Loucy (cell line): Measurements from ENCODE around the gene LAMA5.

Source experiments
- H2AFZ ChIP-seq: fragments of 200-600 bp; sonication (generic); 2 replicates; pipeline ENCODE4 v1.6.0; 2016; ENCODE audit warnings: antibody characterized with exemption, mild to moderate bottlenecking, low read length, moderate library complexity
- H3F3A ChIP-seq: fragments of 200-600 bp; 2 replicates; pipeline ENCODE4 v1.6.0; 2016; ENCODE audit warnings: antibody characterized with exemption, low read depth, mild to moderate bottlenecking
- H3K27me3 ChIP-seq: fragments of 200-600 bp; sonication (generic); 2 replicates; pipeline ENCODE4 v1.6.1; 2014; ENCODE audit warnings: low read length, mild to moderate bottlenecking; ENCODE audit not compliant: insufficient read depth, poor library complexity, severe bottlenecking
- H3K36me3 ChIP-seq: fragments of 200-600 bp; sonication (generic); 2 replicates; pipeline ENCODE4 v1.6.1; 2016; ENCODE audit warnings: low read length; ENCODE audit not compliant: insufficient read depth
- H3K4me1 ChIP-seq: fragments of 200-600 bp; sonication (generic); 2 replicates; pipeline ENCODE4 v1.5.1; 2014; ENCODE audit warnings: low read length, mild to moderate bottlenecking; ENCODE audit not compliant: insufficient read depth, poor library complexity, severe bottlenecking
- H3K4me2 ChIP-seq: fragments of 200-600 bp; sonication (generic); 2 replicates; pipeline ENCODE4 v1.6.0; 2014; ENCODE audit warnings: antibody characterized with exemption, low read length, low read depth, mild to moderate bottlenecking; ENCODE audit not compliant: poor library complexity, severe bottlenecking
- H3K4me3 ChIP-seq: fragments of 200-600 bp; sonication (generic); 2 replicates; pipeline ENCODE4 v1.5.1; 2014; ENCODE audit warnings: low read length, mild to moderate bottlenecking, mixed read lengths; ENCODE audit not compliant: poor library complexity, severe bottlenecking
- H3K79me2 ChIP-seq: fragments of 200-600 bp; sonication (generic); 2 replicates; pipeline ENCODE4 v1.6.1; 2014; ENCODE audit warnings: low read length; ENCODE audit not compliant: insufficient read depth
- H3K9ac ChIP-seq: fragments of 200-600 bp; sonication (generic); 2 replicates; pipeline ENCODE4 v1.6.0; 2014; ENCODE audit warnings: mild to moderate bottlenecking, low read depth, low read length, moderate library complexity; ENCODE audit not compliant: poor library complexity, severe bottlenecking
- H3K9me2 ChIP-seq: fragments of 200-600 bp; sonication (generic); replicated peaks from 2 replicates; pipeline ENCODE4 v1.6.1; 2016; ENCODE audit warnings: low read depth, low read length, mixed read lengths
- H3K9me3 ChIP-seq: fragments of 200-600 bp; sonication (generic); 2 replicates; pipeline ENCODE4 v1.6.1; 2014; ENCODE audit warnings: mild to moderate bottlenecking, antibody characterized with exemption, low read length, low read depth; ENCODE audit not compliant: insufficient read depth
- H4K20me1 ChIP-seq: fragments of 200-600 bp; sonication (generic); 2 replicates; pipeline ENCODE4 v1.6.0; 2014; ENCODE audit warnings: antibody characterized with exemption, low read length, mild to moderate bottlenecking; ENCODE audit not compliant: insufficient read depth, poor library complexity, severe bottlenecking
- EZH2phosphoT487 ChIP-seq: fragments of 200-600 bp; IDR thresholded peaks from 2 replicates; pipeline ENCODE4 v1.6.1; 2018; ENCODE audit warnings: antibody characterized with exemption, mild to moderate bottlenecking, moderate library complexity, borderline replicate concordance
- TF ChIP-seq, protein P1 (sequence below): fragments of 200-600 bp; sonication (generic); conservative IDR thresholded peaks from 2 replicates; pipeline ENCODE4 v1.5.1; 2014; ENCODE audit warnings: mild to moderate bottlenecking, antibody characterized with exemption, low read length

LAMA5 gene

DNA sequence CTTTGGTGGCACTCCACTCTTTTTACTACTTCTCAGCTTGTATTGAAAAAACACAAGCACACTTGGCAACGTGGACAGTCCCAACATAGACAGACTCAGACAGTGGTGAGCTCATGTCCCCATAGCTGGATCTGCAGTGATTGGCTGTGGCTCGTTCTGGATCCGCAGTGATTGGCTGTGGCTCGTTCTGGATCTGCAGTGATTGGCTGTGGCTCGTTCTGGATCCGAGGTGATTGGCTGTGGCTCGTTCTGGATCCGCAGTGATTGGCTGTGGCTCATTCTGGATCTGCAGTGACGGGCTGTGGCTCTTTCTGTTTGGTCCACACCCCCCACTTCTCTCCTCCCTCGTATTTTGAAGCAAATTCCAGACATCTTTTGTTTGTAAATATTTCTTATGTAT is 100.8 kb downstream of the LAMA5 start:
- TF ChIP-seq, protein P1, sequence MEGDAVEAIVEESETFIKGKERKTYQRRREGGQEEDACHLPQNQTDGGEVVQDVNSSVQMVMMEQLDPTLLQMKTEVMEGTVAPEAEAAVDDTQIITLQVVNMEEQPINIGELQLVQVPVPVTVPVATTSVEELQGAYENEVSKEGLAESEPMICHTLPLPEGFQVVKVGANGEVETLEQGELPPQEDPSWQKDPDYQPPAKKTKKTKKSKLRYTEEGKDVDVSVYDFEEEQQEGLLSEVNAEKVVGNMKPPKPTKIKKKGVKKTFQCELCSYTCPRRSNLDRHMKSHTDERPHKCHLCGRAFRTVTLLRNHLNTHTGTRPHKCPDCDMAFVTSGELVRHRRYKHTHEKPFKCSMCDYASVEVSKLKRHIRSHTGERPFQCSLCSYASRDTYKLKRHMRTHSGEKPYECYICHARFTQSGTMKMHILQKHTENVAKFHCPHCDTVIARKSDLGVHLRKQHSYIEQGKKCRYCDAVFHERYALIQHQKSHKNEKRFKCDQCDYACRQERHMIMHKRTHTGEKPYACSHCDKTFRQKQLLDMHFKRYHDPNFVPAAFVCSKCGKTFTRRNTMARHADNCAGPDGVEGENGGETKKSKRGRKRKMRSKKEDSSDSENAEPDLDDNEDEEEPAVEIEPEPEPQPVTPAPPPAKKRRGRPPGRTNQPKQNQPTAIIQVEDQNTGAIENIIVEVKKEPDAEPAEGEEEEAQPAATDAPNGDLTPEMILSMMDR, result no peak
- TF ChIP-seq EZH2phosphoT487, result no peak
- H3K27me3 ChIP-seq, result no peaks in the 10 kb centered on the region
- no peaks in the 10 kb centered on the region for H3F3A ChIP-seq
- no peaks in the 10 kb centered on the region for H4K20me1 ChIP-seq
- no peaks in the 10 kb centered on the region for H3K4me1 ChIP-seq
- H3K4me3 ChIP-seq, result no peak overlapping the region
- no peaks in the 10 kb centered on the region for H3K9me2 ChIP-seq
- no peak overlapping the region for H2AFZ ChIP-seq
- H3K36me3 ChIP-seq, result peaks cover 72% of the 10 kb centered on the region
- no peaks in the 10 kb centered on the region for H3K79me2 ChIP-seq
- H3K9me3 ChIP-seq, result no peaks in the 10 kb centered on the region
- no peak overlapping the region for H3K9ac ChIP-seq
- no peak overlapping the region for H3K4me2 ChIP-seq

DNA sequence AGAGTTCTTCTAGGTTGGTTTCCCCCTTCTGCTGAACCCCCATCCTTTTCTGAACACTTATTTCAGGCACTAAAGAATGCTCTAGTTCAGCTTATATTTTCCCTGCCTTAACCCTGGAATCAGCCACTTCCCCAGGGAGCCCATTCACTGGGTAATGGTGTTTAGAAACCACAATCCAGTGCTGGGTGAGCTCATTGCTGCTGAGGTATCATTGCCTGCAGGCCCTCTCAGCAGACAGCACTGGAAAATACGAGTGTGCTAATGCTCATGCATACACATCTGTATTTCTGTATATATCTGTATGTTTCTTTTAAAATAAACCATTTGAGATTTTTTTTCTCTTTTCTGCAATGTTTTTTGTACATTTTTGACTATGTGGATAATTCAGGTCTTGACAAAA is 101.7 kb downstream of the LAMA5 start:
- Histone ChIP-seq H3F3A (no peaks in the 10 kb centered on the region), H2AFZ (no peak overlapping the region), H3K4me2 (no peak overlapping the region), H3K9me2 (no peaks in the 10 kb centered on the region), H3K27me3 (no peaks in the 10 kb centered on the region), H3K9me3 (no peaks in the 10 kb centered on the region), H3K4me1 (no peaks in the 10 kb centered on the region), H3K79me2 (no peaks in the 10 kb centered on the region), H3K4me3 (no peak overlapping the region), H3K36me3 (peaks cover 81% of the 10 kb centered on the region), H4K20me1 (no peaks in the 10 kb centered on the region), H3K9ac (no peak overlapping the region)
- TF ChIP-seq, protein P1, result no peak
- no peak for TF ChIP-seq EZH2phosphoT487

DNA sequence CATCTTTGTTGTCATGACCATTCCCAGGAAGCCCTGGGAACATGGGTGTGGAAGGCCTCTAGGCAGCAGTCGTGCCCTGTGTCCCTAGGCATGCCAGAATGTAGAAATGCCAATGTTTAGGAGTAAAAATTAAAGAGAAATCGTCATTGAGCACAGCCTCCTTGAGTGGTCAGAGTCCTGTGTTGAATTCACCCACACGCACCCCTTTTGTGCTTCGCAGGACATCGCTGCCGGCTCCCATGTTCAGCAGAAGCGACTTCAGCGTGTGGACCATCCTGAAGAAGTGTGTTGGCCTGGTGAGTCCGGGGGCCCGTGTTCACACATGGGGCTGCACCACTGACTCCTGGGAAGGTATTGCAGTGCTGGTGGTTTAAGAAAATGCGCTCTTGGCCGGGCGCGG is 103.7 kb downstream of the LAMA5 start:
- no peak overlapping the region for H3K4me2 ChIP-seq
- H3K4me1 ChIP-seq, result no peaks in the 10 kb centered on the region
- no peak overlapping the region for H3K9ac ChIP-seq
- H3K9me2 ChIP-seq, result no peaks in the 10 kb centered on the region
- peaks cover 6% of the 10 kb centered on the region for H4K20me1 ChIP-seq
- peaks cover 83% of the 10 kb centered on the region for H3K36me3 ChIP-seq
- no peaks in the 10 kb centered on the region for H3K27me3 ChIP-seq
- no peaks in the 10 kb centered on the region for H3K9me3 ChIP-seq
- TF ChIP-seq EZH2phosphoT487, result no peak
- TF ChIP-seq, protein P1, result no peak
- H3K79me2 ChIP-seq, result peaks cover 12% of the 10 kb centered on the region; the same call in 1 of the 2 replicates
- no peak overlapping the region for H3K4me3 ChIP-seq
- no peaks in the 10 kb centered on the region for H3F3A ChIP-seq
- H2AFZ ChIP-seq, result no peak overlapping the region
